ENCODE results near the gene RABGAP1L. TPM values are rescaled to one million over a fixed set of nuclear protein-coding genes. Genes with fewer than 3 reads are reported as not detected.

Gene RABGAP1L
- total RNA-seq, 4 donors from 2014 or later = 70.5 to 100 (median 92.6) TPM

GRCh38 chr1:174786760-174787159 is 627.4 kb downstream of the RABGAP1L start:
- H3K27ac ChIP-seq = no peak overlapping the region
- H3K9me3 ChIP-seq = no peaks in the 10 kb centered on the region
- H3K27me3 ChIP-seq = no peaks in the 10 kb centered on the region
- TF ChIP-seq, protein P1, sequence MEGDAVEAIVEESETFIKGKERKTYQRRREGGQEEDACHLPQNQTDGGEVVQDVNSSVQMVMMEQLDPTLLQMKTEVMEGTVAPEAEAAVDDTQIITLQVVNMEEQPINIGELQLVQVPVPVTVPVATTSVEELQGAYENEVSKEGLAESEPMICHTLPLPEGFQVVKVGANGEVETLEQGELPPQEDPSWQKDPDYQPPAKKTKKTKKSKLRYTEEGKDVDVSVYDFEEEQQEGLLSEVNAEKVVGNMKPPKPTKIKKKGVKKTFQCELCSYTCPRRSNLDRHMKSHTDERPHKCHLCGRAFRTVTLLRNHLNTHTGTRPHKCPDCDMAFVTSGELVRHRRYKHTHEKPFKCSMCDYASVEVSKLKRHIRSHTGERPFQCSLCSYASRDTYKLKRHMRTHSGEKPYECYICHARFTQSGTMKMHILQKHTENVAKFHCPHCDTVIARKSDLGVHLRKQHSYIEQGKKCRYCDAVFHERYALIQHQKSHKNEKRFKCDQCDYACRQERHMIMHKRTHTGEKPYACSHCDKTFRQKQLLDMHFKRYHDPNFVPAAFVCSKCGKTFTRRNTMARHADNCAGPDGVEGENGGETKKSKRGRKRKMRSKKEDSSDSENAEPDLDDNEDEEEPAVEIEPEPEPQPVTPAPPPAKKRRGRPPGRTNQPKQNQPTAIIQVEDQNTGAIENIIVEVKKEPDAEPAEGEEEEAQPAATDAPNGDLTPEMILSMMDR (IDR thresholded peaks at IDR 0.05) = no peak
- no peak for TF ChIP-seq POLR2A (IDR thresholded peaks at IDR 0.05)
- peaks cover 0 to 6% of the 10 kb centered on the region in 2 donors for H3K4me1 ChIP-seq
- H3K4me3 ChIP-seq (replicated peaks in 1 of 3) = no peak overlapping the region
- 90 to 92% methylated on average over 4 of the region's 4 CpGs for WGBS, 2 donors
- no peak for DNase-seq
- H3K36me3 ChIP-seq = no peaks in the 10 kb centered on the region
- intact Hi-C loops (cut with DNase I) = no loop called here

DNA sequence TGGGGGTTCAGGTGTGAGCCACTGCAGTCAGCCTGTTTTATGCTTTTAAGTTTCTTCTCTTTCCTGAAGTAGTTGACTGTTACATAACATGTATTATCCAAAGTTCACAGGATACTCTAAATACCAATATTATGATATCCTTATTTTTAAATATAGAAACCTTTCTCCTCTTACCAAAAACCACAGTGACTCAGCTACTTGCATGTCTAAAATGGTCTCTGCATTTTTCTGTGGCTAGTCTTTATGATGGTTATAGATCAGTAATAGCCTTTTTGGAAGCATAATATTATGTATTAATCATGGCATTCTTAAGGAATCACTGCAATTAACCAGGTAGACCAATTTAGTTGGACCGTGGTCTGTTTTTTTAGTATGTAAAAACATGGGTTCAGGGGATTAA is 629.7 kb downstream of the RABGAP1L start:
- H3K9me3 ChIP-seq = no peaks in the 10 kb centered on the region
- WGBS, 2 donors = 33 to 43% methylated on average over 1 of the region's 1 CpG
- TF ChIP-seq POLR2A (IDR thresholded peaks at IDR 0.05) = no peak
- TF ChIP-seq, protein P1 (IDR thresholded peaks at IDR 0.05) = no peak
- intact Hi-C loops (cut with DNase I) = no loop called here
- H3K36me3 ChIP-seq = no peaks in the 10 kb centered on the region
- DNase-seq = no peak
- no peaks in the 10 kb centered on the region for H3K27me3 ChIP-seq
- H3K4me3 ChIP-seq (replicated peaks in 1 of 3) = no peak overlapping the region
- peaks cover 0 to 6% of the 10 kb centered on the region in 2 donors for H3K4me1 ChIP-seq
- H3K27ac ChIP-seq = no peak overlapping the region

- no peaks in the 10 kb centered on the region for H3K27me3 ChIP-seq
- no peaks in the 10 kb centered on the region for H3K9me3 ChIP-seq
- no peaks in the 10 kb centered on the region for H3K36me3 ChIP-seq
- intact Hi-C loops (cut with DNase I) = no loop called here
- no peak overlapping the region for H3K4me3 ChIP-seq (replicated peaks in 1 of 3)
- H3K4me1 ChIP-seq = peaks cover 0 to 6% of the 10 kb centered on the region in 2 donors
- DNase-seq = no peak
- no peak for TF ChIP-seq POLR2A (IDR thresholded peaks at IDR 0.05)
- 73 to 88% methylated on average over 1 of the region's 1 CpG for WGBS, 2 donors
- H3K27ac ChIP-seq = no peak overlapping the region
These were observed 630.1 kb downstream of the RABGAP1L start for GRCh38 chr1:174789399-174789798.

- Histone ChIP-seq H3K27me3 (no peaks in the 10 kb centered on the region), H3K9me3 (no peaks in the 10 kb centered on the region), H3K36me3 (no peaks in the 10 kb centered on the region), H3K4me3 (replicated peaks in 1 of 3) (no peak overlapping the region), H3K27ac (no peak overlapping the region), H3K4me1 (peaks cover 0 to 6% of the 10 kb centered on the region in 2 donors)
- 44 to 56% methylated on average over 2 of the region's 2 CpGs for WGBS, 2 donors
- intact Hi-C loops (cut with DNase I) = no loop called here
- DNase-seq = no peak
- TF ChIP-seq POLR2A (IDR thresholded peaks at IDR 0.05) = no peak
- TF ChIP-seq, protein P1 (IDR thresholded peaks at IDR 0.05) = no peak
These were observed 632.5 kb downstream of the RABGAP1L start for GRCh38 chr1:174791863-174792262.

- DNase-seq = no peak
- H3K27me3 ChIP-seq = no peaks in the 10 kb centered on the region
- H3K4me1 ChIP-seq = peaks cover 5 to 7% of the 10 kb centered on the region in 2 donors
- intact Hi-C loops (cut with DNase I) = no loop called here
- no peaks in the 10 kb centered on the region for H3K9me3 ChIP-seq
- H3K27ac ChIP-seq = no peak overlapping the region
- H3K36me3 ChIP-seq = no peaks in the 10 kb centered on the region
- TF ChIP-seq POLR2A (IDR thresholded peaks at IDR 0.05) = no peak
- TF ChIP-seq, protein P1 (IDR thresholded peaks at IDR 0.05) = no peak
- WGBS, 2 donors = 91 to 100% methylated on average over 1 of the region's 1 CpG
- H3K4me3 ChIP-seq (replicated peaks in 1 of 3) = no peak overlapping the region
These were observed 635.5 kb downstream of the RABGAP1L start for GRCh38 chr1:174794861-174795260.

DNA sequence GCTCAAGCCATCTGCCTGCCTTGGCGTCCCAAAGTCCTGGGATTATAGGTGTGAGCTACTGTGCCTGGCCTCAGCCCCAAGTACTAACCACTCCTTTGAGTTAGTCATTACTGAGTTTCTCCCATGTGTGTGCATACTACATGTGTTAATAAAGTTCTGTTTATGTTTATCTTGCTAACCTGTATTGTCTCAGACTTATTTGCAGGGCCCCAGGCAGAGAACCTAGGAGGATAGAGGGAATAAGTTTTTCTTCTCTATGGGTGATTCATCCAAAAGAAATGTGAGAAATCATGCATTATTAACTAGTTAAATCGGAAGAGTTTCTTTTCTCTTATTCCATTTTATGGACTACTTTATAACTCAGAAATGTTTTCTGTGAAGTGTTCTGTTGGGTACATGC is 636.5 kb downstream of the RABGAP1L start:
- no peak for DNase-seq
- TF ChIP-seq, protein P1 (IDR thresholded peaks at IDR 0.05) = no peak
- no peak for TF ChIP-seq POLR2A (IDR thresholded peaks at IDR 0.05)
- Histone ChIP-seq H3K27ac (no peak overlapping the region), H3K4me1 (peaks cover 5 to 7% of the 10 kb centered on the region in 2 donors), H3K27me3 (no peaks in the 10 kb centered on the region), H3K36me3 (no peaks in the 10 kb centered on the region), H3K9me3 (no peaks in the 10 kb centered on the region), H3K4me3 (replicated peaks in 1 of 3) (no peak overlapping the region)
- WGBS, 2 donors = 95 to 97% methylated on average over 2 of the region's 2 CpGs
- intact Hi-C loops (cut with DNase I) = no loop called here

All from thyroid gland (tissue), 4 donors.